ENCODE data around the gene MED16.

The MED16 gene

DNA sequence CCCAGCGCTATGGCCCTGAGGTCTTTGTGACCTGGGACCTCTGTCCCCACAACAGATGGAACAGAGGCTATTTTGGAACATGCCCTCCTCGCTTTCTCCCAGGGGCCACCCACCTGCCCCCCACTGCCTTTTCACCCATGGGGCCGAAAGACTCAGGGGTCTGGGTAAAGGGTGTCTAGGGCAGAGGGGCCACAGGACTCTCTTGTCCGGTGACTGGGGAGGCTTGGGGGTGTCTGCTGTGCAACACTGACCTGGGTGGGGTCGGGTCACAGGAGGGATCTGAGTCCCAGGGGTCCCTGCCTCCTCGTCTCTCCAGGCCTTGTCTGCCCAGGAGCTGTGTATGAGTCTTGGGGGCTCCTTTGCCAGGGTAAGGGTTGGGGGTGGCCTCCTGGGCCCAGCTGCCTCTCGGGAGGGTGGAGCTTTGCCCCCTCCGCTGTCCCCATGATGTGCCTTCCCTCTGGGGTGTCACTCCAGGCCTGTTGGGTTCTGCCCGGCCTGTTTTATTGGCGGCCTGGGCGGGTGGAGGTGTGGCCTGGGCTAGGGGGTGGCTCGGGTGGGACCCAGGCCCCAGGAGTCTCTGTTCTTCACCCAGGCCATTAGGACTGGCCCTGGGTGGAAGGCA lies 34.9 kb upstream of the MED16 start:
- no peak for DNase-seq

DNA sequence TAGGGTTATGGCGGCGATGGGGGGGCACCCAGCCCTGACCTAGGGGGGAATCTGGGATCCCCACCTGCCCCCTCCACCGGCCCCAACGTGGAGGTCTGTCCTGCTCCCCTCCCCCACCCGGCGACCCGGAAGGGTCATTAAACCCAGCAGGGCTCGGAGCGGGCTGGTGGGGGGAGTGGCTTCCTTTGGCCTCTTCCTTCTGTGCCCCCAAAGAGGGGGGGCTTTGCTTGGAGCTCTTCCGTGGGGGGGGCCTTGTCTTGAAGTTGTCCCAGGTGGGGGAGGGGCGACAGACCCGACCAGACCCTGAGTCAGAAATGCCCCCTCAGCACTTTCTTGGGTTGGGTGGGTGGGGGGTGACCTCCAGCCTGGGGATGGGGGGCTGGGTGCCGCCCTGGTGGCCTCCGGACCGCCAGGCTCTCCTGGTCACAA lies 34.4 kb upstream of the MED16 start:
- no peak for DNase-seq

DNA sequence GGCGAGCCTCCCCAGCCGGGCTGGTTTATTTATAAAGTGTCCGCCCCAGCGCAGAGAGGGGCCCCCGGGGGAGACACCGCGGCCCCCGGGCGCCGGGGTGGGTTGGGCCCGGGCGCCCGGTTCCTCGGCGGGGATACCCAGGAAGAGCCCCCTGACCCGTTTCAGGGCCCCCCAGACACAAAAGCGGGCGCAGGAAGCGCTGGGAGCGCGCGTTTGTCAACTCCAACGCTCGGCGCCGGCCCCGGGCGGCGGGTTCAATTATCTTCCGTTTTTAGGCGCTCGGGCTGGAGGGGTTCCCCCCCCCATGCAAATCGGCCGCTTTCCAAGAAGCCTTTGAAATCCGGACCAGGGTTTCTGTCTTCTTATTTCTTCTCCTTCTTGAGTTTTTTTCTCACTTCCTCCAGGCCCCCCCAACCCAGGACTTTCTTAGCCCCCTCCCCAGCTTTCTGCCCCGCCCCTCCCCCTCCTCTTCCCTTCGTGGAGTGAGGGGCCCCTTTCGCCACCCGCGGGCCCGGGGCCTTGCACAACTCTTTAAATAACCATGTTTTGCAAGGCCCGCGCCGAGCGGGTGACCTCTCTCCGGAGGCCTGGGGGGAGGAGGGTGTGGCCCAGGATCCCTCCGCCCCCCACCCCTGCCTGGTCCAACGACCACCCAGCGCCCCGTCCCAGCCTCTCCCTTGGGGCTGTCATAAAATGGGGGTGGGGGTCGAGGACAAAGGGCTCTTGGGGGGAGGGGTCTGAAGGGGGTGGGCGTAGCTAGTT lies 33.8 kb upstream of the MED16 start:
- peak; percentile 48 for DNase-seq

GRCh38 chr19:926323-926588 lies 33.3 kb upstream of the MED16 start:
- no peak for DNase-seq

GRCh38 chr19:925526-926322 lies 32.7 kb upstream of the MED16 start, which contains the start of gene ARID3A:
TSS of gene ARID3A (plus strand) at chr19:926035. CDS start at chr19:929529, 3,494 bp downstream.
- peak; percentile 74 for DNase-seq

DNA sequence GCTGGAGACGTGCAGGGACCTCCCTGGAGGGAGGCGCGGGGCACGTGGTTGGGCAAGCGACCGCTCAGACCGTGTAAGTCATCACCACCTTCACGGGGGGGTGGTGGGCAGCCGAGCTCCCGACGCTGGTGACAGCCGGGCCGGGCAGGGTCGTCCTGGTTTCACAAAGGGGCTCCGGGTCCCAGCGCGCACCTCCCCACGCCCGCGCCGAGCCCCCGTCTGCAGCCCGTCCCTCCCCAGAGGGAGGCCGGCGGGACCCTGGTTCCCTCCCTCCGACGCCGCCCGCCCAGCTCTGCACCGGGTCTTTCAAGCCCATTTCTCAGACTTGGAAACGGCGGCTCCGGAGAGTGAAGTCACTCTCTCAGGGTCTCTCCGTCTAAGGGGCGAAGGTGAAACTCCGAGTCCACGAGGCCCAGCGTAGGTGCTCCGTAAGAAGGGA lies 32.1 kb upstream of the MED16 start:
- DNase-seq = peak; percentile 31

- DNase-seq = peak; percentile 43
Observed at GRCh38 chr19:924553-925086, 31.6 kb upstream of the MED16 start.

DNA sequence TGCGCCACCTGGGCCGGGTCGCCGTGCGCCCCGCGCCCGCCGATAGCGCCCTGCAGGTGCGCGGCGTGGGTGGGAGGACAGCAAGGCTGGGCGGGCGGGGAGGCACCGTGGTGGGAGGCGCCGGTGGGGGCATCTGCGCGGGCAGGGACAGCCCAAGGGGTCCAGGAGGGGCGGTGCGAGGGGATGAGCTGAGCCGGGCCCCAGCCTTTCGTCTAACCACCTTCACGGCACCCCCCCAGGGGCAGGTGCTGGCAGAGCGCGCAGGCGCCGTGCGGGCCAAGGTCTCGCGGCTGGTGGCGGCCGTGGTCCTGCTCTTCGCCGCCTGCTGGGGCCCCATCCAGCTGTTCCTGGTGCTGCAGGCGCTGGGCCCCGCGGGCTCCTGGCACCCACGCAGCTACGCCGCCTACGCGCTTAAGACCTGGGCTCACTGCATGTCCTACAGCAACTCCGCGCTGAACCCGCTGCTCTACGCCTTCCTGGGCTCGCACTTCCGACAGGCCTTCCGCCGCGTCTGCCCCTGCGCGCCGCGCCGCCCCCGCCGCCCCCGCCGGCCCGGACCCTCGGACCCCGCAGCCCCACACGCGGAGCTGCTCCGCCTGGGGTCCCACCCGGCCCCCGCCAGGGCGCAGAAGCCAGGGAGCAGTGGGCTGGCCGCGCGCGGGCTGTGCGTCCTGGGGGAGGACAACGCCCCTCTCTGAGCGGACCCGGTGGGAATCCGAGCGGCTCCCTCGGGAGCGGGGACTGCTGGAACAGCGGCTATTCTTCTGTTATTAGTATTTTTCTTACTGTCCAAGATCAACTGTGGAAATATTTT lies 27.3 kb upstream of the MED16 start:
- DNase-seq = peak; percentile 68

DNA sequence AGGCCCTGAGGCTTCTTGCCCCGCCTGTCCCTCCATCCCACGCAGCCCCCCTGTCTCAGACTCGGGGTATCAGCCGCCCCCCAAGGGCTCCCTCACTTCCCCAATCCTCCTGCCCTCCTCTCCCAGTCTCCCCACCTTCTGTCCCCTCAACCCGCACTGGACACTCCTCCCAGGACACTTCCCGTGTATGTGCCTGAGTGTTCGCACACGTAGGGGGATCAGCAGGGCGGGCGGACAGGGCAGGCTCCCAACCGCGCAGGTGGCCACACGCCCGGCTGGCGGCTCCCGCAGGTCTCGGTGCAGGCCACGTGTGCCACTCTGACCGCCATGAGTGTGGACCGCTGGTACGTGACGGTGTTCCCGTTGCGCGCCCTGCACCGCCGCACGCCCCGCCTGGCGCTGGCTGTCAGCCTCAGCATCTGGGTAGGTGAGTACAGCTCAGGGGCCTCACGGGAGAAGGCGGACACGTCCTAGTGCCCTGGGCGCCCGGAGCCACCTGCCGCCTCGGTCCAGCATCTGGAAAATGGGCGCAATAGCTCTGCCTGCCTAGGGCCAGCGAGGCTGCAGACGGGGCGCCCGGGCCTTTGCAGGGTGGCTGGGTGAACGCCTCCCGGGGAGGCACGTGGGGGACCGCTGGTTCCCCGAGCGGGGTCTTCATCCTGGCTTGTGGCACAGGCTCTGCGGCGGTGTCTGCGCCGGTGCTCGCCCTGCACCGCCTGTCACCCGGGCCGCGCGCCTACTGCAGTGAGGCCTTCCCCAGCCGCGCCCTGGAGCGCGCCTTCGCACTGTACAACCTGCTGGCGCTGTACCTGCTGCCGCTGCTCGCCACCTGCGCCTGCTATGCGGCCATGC lies 26.4 kb upstream of the MED16 start:
- DNase-seq = peak; percentile 53

DNA sequence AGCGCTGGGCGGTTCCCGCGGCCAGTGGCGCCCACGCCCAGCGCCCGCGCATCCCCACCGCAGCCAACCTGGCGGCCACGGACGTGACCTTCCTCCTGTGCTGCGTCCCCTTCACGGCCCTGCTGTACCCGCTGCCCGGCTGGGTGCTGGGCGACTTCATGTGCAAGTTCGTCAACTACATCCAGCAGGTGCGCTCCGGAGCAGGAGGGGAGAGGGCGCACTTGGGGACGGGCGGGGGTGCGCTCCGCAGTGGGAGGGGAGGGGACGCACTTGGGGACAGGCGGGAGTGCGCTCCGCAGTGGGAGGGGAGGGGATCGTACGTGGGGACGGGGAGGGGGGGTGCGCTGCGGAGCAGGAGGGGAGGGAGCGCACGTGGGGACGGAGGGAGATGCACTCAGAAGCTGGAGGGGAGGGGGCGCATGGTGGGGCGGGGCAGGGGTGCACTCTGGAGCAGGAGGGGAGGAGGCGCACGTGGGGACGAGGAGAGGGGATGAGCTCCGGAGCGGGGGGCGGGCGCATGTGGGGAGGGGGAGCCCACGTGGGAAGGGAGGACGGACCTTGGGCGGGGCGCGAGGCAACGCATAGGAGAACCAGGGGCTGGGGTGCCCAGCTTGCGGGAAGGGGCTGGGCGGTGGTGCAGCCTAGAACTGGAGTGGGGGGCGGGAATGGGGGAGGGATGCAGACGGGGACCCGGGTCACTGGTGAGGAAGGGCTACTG lies 25.7 kb upstream of the MED16 start:
- peak; percentile 36 for DNase-seq

DNA sequence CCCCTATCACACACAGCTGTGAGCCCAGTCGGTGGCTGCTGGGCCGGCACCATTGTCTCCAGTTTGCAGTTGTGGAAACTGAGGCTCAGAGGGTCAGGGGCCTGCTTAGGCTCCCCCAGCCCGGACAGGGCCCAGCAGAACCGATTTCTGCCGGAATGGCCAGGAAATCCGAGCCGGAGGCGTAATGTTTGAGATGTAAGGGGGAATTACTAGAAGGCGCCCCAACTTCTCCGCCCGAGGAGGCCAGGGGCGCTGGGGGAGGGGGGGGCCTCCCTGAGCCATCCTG lies 25.1 kb upstream of the MED16 start:
- no peak for DNase-seq

GRCh38 chr19:917323-918151 lies 24.6 kb upstream of the MED16 start, which contains the start of gene KISS1R:
TSS of gene KISS1R (plus strand) at chr19:917333. CDS start at chr19:917503, 170 bp downstream.
- peak; percentile 46 for DNase-seq

DNA sequence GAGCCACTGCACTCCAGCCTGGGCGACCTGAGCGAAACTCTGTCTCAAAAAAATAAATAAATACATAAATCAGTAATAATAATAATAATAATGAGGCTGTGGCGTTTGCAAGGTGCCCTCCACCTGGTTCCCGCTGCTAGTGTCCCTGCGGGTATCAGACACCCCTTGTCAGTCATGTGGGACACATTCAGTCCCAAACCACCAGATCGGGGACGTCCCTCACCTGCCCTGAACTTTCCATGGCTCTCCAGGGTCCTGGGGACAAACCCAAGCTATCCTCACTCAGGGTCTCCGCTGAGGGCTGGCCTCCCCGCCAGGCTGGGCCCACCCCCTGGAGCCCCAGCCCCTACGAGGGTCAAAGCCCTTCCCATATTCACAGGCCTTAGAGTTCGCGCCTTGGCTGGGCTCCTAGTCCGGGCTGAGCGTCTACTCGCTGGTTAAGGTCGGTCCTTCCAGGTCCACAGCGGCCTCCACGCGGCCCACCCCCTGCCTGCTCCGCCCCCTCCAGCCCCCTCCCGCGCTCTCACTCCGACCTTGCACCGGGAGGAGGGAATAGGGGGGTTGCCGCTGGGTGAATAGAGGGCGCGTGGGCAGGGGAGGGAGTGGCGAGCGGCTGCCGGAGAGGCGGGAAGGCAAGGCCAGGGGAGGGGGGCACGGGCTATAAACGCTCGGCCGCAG lies 23.8 kb upstream of the MED16 start:
- peak; percentile 53 for DNase-seq

DNA sequence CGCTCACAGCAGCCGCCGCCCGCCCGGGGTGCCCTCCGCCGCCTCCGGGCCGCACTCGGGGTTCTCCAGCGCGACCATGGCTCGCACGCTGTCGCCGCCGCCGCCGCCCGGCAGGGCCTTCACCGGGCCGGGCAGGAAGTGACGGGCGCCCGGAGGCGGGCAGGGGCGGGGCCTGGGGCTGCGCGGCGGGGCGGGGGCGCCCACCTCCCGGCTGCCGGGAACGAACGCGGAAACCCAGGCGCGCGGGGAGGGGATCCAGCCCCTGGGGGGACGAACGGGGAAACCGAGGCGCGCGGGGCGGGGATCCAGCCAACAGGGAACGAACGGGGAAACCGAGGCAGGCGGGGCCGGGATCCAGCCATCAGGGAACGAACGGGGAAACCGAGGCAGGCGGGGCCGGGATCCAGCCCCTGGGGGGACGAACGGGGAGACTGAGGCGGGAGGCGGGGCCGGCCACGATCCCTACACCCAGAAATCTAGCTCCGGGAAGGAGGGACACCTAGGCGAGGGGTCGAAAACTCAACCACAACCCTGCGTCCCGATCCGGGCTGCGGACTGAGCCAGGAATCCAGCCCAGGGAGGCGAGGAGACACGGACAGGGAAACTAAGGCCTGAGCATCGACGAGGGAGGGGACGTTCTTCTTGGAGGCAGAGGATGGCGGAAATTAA lies 20.2 kb upstream of the MED16 start, which contains the start of gene R3HDM4:
R3HDM4 (minus strand) TSS at position 140 of the 669 bp plus-strand sequence; CDS start at position 78, 62 bp downstream.
- peak; percentile 89 for DNase-seq

DNA sequence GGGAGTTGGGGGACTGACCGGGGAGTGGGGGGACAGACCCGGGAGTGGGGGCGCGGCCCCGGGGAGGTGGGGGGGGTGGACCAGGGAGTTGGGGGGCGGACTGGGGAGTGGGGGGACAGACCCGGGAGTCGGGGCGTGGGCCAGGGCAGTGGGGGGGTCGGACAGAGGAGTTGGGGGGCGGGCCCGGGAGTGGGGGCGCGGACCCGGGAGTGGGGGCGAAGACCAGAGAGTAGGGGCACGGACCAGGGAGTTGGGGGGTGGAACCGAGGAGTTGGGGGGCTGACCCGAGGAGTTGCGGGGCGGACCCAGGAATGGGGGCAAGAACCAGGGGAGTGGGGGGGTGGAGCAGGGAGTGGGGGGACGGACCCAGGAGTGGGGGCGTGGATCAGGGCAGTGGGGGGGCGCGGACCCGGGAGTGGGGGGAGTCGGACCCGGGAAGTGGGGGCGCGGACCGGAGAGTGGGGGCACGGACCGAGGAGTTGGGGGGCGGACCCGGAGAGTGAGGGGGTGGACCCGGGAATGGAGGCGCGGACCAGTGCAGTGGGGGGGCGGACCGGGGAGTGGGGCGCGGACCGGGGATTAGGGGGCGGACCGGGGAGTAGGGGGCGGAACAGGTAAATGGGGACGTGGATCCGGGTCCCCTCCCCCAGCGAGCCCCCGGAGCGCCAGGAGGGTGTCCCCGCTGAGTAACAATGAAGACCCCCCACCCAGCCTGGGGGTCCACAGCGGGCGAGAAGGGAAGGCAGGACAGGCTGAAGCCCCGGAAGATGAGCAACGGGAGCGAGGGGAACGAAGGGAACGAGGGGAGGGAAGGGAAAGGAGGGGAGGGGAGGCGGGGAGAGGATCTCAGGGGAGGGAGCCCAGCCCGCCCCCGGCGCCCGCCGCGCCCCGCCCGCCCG lies 19.4 kb upstream of the MED16 start:
- peak; percentile 46 for DNase-seq

GRCh38 chr19:911197-912033 lies 18.4 kb upstream of the MED16 start:
- no peak for DNase-seq

All from stimulated activated CD4-positive, alpha-beta T cell treated with anti-CD3 and anti-CD28 coated beads, Interleukin-4, amount 100 ng/mL, for 1 hour (primary cell).